Hepatocyte (in vitro differentiated cells): ENCODE data around the gene PHF1. TPM values are rescaled to one million over a fixed set of nuclear protein-coding genes. Genes with fewer than 3 reads are reported as not detected.

Source experiments
- DNase-seq: peaks from one replicate; pipeline ENCODE4 v3.0.0-alpha.2; 2016; ENCODE audit warnings: low spot score
- H2AFZ ChIP-seq: fragments of 200-600 bp; sonication (generic); 2 replicates; pipeline ENCODE4 v1.6.0; 2016; ENCODE audit warnings: antibody characterized with exemption, mild to moderate bottlenecking
- H3K27ac ChIP-seq: fragments of 200-600 bp; sonication (generic); 2 replicates; pipeline ENCODE4 v1.5.1; 2016; ENCODE audit warnings: mild to moderate bottlenecking
- H3K27me3 ChIP-seq: fragments of 200-600 bp; sonication (generic); 2 replicates; pipeline ENCODE4 v1.6.1; 2016
- H3K36me3 ChIP-seq: fragments of 200-600 bp; sonication (generic); replicated peaks from 2 replicates; pipeline ENCODE4 v1.5.1; 2016; ENCODE audit warnings: low read depth; ENCODE audit not compliant: insufficient read depth
- H3K4me1 ChIP-seq: fragments of 200-600 bp; sonication (generic); 2 replicates; pipeline ENCODE4 v1.5.1; 2016; ENCODE audit warnings: mild to moderate bottlenecking, moderate library complexity; ENCODE audit not compliant: insufficient read depth
- H3K4me2 ChIP-seq: fragments of 200-600 bp; sonication (generic); 2 replicates; pipeline ENCODE4 v1.6.0; 2016
- H3K4me3 ChIP-seq: fragments of 200-600 bp; sonication (generic); 2 replicates; pipeline ENCODE4 v1.5.1; 2016; ENCODE audit warnings: mild to moderate bottlenecking
- H3K79me2 ChIP-seq: fragments of 200-600 bp; sonication (generic); 2 replicates; pipeline ENCODE4 v1.6.0; 2017; ENCODE audit warnings: mild to moderate bottlenecking
- H3K9me2 ChIP-seq: fragments of 200-600 bp; sonication (generic); replicated peaks from 2 replicates; pipeline ENCODE4 v1.6.0; 2017; ENCODE audit warnings: mild to moderate bottlenecking; ENCODE audit not compliant: insufficient read depth
- H3K9me3 ChIP-seq: fragments of 200-600 bp; sonication (generic); 2 replicates; pipeline ENCODE4 v1.5.1; 2016; ENCODE audit warnings: low read depth, mild to moderate bottlenecking
- H4K20me1 ChIP-seq: fragments of 200-600 bp; sonication (generic); 2 replicates; pipeline ENCODE4 v1.6.0; 2016; ENCODE audit warnings: mild to moderate bottlenecking; ENCODE audit not compliant: insufficient read depth, poor library complexity, severe bottlenecking
- EZH2 ChIP-seq: fragments of 200-600 bp; sonication (generic); IDR thresholded peaks from 2 replicates; pipeline ENCODE4 v1.6.1; 2016; ENCODE audit warnings: antibody characterized with exemption, mild to moderate bottlenecking, borderline replicate concordance
- EZH2phosphoT487 ChIP-seq: fragments of 200-600 bp; sonication (generic); IDR thresholded peaks from one replicate; pipeline ENCODE4 v1.6.1; 2018; ENCODE audit warnings: antibody characterized with exemption, mild to moderate bottlenecking, low read depth, moderate library complexity; ENCODE audit not compliant: unreplicated experiment, severe bottlenecking
- WGBS: methylation state at CpG from one replicate; pipeline ENCODE4 v1.1.6; 2016; ENCODE audit warnings: low lambda C conversion rate; ENCODE audit errors: missing lambda C conversion rate; 5-methylcytosine and 5-hydroxymethylcytosine counted together
- polyA plus RNA-seq: library from polyadenylated mRNA; unstranded; fragments of >200 nt; fragmentation: Nextera tagmentation; extraction: Ambion mirVana; gene quantifications from 2 replicates; pipeline ENCODE4 v1.2.1, GENCODE V29; 2016
- total RNA-seq: library from RNA; depleted of rRNA; stranded (reverse); fragments of >200 nt; gene quantifications from 2 replicates; pipeline ENCODE4 v1.2.3, GENCODE V29; 2014
- TF ChIP-seq, protein P1 (sequence below): fragments of 200-600 bp; sonication (generic); IDR thresholded peaks from 2 replicates; pipeline ENCODE4 v1.5.1; 2016; ENCODE audit warnings: antibody characterized with exemption, mild to moderate bottlenecking; ENCODE audit not compliant: poor library complexity

PHF1 gene
- total and polyA plus RNA-seq, 2 experiments from 2014 or later: 37.2 to 42.4 TPM

DNA sequence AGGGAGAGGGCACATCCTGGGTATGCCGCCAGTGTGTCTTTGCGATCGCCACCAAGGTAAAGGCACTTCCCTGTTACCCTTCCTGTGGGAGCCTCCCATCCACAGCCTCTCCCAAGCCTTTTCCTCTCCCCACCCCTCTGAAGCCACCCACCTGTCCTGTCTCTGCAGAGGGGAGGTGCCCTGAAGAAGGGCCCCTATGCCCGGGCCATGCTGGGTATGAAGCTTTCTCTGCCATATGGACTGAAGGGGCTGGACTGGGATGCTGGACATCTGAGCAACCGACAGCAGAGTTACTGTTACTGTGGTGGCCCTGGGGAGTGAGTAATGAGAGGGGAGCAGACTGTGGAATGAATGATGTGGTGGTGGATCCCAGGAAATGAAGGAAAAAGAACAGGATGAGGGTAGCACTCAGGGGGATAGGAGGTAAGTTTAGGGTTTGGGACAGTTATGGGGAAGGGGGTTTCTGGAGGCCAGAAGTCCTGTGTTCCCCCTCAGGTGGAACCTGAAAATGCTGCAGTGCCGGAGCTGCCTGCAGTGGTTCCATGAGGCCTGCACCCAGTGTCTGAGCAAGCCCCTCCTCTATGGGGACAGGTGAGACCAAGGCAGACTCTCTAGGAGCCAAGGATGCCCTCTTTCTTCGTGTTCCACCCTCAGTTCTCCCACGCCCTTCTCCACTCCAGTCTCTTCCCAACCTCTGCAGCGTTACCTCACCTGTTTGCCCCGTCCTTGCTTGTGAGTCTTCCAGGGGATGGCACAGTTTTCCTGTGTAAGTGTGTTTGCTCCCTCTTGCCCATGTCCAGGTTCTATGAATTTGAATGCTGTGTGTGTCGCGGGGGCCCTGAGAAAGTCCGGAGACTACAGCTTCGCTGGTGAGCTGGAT, 2.7 kb downstream of the PHF1 start:
- no peaks in the 10 kb centered on the region for H3K36me3 ChIP-seq
- DNase-seq: no peak
- no peak overlapping the region for H3K4me2 ChIP-seq
- TF ChIP-seq, protein P1, sequence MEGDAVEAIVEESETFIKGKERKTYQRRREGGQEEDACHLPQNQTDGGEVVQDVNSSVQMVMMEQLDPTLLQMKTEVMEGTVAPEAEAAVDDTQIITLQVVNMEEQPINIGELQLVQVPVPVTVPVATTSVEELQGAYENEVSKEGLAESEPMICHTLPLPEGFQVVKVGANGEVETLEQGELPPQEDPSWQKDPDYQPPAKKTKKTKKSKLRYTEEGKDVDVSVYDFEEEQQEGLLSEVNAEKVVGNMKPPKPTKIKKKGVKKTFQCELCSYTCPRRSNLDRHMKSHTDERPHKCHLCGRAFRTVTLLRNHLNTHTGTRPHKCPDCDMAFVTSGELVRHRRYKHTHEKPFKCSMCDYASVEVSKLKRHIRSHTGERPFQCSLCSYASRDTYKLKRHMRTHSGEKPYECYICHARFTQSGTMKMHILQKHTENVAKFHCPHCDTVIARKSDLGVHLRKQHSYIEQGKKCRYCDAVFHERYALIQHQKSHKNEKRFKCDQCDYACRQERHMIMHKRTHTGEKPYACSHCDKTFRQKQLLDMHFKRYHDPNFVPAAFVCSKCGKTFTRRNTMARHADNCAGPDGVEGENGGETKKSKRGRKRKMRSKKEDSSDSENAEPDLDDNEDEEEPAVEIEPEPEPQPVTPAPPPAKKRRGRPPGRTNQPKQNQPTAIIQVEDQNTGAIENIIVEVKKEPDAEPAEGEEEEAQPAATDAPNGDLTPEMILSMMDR: no peak
- TF ChIP-seq EZH2phosphoT487: no peak
- no peak for TF ChIP-seq EZH2
- peaks cover 3% of the 10 kb centered on the region for H4K20me1 ChIP-seq
- H3K79me2 ChIP-seq: peaks cover 47% of the 10 kb centered on the region
- H3K9me3 ChIP-seq: no peaks in the 10 kb centered on the region
- peaks cover 21% of the 10 kb centered on the region for H3K4me1 ChIP-seq
- no peaks in the 10 kb centered on the region for H3K27me3 ChIP-seq
- no peak overlapping the region for H3K4me3 ChIP-seq
- H2AFZ ChIP-seq: no peak overlapping the region
- H3K27ac ChIP-seq: no peak overlapping the region
- H3K9me2 ChIP-seq: no peaks in the 10 kb centered on the region
- WGBS: 94% methylated on average over 14 of the region's 14 CpGs

DNA sequence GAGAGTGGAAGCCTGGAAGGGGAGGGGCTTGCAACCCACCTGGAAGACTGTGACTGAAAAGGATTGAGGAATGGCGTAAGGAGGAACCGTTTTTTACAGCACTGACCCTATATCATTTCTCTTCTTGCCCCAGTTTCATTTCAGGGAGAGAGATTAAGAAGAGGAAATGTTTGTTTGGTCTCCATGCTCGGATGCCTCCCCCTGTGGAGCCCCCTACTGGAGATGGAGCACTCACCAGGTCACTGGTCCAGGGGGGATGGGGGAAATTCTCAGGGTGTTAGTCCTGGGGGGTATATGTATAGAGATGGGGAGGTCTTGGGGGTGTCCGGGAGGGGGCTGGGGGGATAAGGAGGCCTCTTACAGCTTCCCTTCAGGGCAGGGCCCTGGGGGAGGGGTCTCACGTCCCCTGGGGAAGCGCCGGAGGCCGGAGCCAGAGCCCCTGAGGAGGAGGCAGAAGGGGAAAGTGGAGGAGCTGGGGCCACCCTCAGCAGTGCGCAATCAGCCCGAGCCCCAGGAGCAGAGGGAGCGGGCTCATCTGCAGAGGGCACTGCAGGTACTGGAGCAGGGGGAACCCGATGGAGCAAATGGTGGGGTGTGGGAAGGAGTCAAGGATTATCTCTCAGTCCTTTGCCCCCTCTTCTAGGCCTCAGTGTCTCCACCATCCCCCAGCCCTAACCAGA, 3.9 kb downstream of the PHF1 start:
- Histone ChIP-seq H3K27me3 (no peaks in the 10 kb centered on the region), H4K20me1 (peaks cover 3% of the 10 kb centered on the region), H3K9me2 (no peaks in the 10 kb centered on the region), H2AFZ (no peak overlapping the region), H3K27ac (no peak overlapping the region), H3K4me3 (no peak overlapping the region), H3K4me2 (peak overlapping the region; percentile 82), H3K9me3 (no peaks in the 10 kb centered on the region), H3K36me3 (no peaks in the 10 kb centered on the region), H3K79me2 (peaks cover 50% of the 10 kb centered on the region), H3K4me1 (peaks cover 32% of the 10 kb centered on the region)
- WGBS: 90% methylated on average over 7 of the region's 12 CpGs
- no peak for DNase-seq
- TF ChIP-seq EZH2: no peak
- TF ChIP-seq EZH2phosphoT487: no peak
- TF ChIP-seq, protein P1: peak; percentile 29

DNA sequence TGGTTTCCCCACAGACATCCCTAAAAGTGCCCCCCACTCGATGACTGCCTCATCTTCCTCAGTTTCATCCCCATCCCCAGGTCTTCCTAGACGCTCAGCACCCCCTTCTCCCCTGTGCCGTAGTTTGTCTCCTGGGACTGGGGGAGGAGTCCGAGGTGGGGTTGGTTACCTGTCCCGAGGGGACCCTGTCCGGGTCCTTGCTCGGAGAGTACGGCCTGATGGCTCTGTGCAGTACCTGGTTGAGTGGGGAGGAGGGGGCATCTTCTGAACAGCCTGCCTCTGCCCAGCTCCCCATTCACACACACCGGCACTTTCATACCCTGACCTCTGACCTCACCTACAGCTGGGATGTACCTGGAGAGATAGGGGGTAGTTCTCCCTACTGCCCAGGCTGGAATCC, 5.0 kb downstream of the PHF1 start:
- no peaks in the 10 kb centered on the region for H3K36me3 ChIP-seq
- no peak for DNase-seq
- peak overlapping the region; percentile 82 for H3K4me2 ChIP-seq
- no peaks in the 10 kb centered on the region for H3K9me2 ChIP-seq
- no peak overlapping the region for H3K4me3 ChIP-seq
- peaks cover 33% of the 10 kb centered on the region for H3K4me1 ChIP-seq
- no peak overlapping the region for H2AFZ ChIP-seq
- H4K20me1 ChIP-seq: peaks cover 3% of the 10 kb centered on the region
- peaks cover 52% of the 10 kb centered on the region for H3K79me2 ChIP-seq
- TF ChIP-seq EZH2phosphoT487 (no peak), EZH2 (no peak)
- TF ChIP-seq, protein P1: no peak
- H3K27ac ChIP-seq: peak overlapping the region; percentile 94
- 91% methylated on average over 9 of the region's 9 CpGs for WGBS
- H3K9me3 ChIP-seq: no peaks in the 10 kb centered on the region
- no peaks in the 10 kb centered on the region for H3K27me3 ChIP-seq
